Pulmonary artery endothelial cell (primary cell): Measurements from ENCODE around the gene CALCOCO2. TPM values are rescaled to one million over a fixed set of nuclear protein-coding genes. Genes with fewer than 3 reads are reported as not detected.
A peak's percentile ranks its signal among the peaks of the same experiment; 100 is the strongest.

ENCODE experiments used
- DNase-seq: peaks from one replicate; pipeline ENCODE4 v3.0.0-alpha.2; 2011; ENCODE audit warnings: low read depth, low spot score
- total RNA-seq: library from RNA; depleted of rRNA; stranded (reverse); fragments of >200 nt; gene quantifications from 2 replicates; pipeline ENCODE4 v1.2.3, GENCODE V29; 2014

Gene CALCOCO2
- total RNA-seq, 1 donor from 2014 or later: 30.4 TPM

DNA sequence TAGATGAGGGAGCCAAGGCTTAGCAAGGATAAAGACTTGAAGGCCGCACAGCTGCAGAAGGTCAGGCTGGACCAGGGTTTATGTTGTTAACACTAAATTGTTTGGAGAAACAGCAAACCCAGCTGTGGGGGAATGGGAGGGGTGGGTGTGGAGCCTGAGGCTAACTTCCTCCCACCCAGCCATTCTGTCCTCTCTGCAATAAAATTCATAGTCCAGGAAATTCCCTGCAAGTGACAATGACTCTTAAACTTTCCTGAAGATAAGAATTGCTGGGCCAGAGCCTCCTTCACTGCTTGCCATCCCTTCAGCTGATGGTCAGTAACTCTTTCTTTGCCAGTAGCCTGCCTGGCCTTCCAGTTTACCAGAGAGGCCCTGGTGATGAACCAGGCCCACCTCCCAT, 42.4 kb downstream of the CALCOCO2 start:
- DNase-seq: no peak

DNA sequence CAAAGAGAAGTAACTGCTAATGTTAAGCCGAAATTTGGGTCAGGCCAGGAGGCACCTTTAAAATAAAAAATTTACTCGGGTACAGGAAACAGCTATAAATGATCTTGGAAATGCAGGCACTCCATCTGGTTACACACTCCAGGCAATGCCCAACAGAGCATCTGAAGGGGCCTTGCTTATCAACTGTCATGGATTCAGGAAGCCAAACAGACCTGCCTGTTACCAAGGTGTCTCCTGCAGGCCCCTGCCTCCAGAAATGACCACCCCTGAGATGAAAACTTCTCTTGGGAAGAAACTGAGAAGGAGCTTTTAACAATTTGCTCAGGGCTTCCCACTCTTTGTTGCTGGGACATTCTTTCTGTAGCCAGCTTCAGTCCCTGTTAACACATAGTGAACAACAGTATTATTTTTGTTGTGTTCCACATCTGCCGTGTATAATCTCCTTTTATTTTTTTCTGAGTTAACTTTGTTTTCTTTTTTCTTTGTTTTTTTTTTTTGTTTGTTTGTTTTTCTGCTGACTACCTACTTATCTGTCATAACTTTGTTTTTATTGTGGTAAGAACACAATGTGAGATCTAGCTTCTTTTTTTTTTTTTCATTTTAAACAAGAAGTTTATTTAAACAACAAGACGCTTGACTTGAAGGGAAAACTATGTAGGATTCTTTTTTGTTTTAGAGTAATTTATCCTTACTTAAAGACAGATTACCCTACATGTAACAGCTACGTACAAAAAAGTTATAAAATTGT, 43.0 kb downstream of the CALCOCO2 start:
- no peak for DNase-seq

DNA sequence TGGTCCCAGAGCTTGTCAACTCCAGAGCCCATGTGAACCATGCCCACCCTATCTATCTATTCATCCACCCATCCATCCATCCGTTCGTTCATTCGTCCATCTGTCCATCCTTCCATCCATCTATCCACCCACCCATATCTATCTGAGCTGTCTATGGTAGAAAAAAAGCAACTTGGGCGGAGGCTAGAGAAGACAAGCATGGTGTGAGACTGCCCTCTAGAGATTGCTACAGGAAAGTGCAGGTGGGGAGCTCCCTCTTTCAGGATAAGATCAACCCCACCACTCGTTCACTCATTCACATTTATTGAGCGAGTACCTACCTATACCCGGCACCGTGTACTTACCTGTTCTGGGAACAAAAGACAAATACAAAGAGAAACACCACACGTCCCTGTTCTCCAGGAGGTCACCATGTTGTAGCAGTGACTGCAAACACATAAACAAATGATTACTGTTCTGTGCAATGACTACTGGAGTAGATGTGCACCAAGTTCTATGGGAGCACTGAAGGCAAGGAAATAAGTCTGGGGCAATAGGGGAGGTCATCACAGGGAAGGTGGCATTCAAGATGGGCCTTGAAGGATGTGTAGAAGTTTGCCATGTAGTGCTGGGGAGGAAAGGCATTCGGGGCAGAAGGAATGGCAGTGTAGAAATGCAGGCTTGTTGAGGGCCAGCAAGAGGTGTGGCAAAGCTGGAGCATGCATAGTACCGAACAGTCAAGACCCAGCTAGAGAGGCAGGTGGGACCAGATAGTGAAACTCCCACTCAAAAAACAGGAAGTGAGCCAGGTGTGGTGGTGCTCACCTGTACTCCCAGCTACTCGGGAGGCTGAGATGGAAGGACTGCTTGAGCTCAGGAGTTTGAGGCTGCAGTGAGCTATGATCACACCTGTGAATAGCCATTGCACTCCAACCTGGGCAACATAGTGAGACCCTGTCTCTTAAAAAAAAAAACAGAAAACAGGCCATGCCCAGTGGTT, 48.4 kb downstream of the CALCOCO2 start:
- DNase-seq: no peak

DNA sequence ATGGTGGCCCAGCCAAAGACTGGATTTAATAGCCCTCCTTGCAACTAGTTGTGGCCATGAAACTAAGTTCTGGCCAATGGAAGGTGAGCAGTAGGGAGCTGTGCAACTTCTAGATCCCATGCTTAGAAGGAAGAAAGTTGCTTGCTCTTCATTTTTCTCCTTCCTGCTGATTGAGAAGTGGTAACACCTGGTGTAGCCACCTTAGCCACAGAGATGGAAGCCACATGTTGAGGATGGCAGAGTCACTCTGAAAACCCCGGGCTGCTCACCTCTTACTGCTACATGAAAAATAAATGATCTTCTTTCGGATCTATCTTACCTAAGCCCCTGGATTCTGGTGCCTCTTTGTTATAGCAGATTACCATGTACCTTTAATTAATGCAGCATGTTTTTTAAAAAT, 51.4 kb downstream of the CALCOCO2 start:
- no peak for DNase-seq

DNA sequence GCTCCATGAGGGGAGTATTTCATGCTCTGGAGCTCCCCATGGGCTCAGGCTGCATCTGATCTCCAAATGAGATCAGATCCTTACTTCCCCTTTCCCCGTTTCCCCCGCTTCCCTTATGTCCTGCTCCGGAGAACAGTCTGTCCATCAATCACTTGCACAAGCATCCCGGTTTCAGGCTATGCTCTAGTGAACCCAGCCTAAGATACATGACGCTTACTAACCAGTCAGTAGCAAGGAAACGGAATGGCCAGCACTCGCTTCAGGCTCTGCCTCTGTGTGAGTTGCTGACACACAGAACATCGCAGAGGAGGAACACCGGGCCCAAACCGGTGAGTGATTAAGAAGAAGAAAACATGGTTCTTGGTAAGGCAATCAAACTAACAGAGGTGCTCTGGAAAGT, 52.3 kb downstream of the CALCOCO2 start:
- DNase-seq: no peak

DNA sequence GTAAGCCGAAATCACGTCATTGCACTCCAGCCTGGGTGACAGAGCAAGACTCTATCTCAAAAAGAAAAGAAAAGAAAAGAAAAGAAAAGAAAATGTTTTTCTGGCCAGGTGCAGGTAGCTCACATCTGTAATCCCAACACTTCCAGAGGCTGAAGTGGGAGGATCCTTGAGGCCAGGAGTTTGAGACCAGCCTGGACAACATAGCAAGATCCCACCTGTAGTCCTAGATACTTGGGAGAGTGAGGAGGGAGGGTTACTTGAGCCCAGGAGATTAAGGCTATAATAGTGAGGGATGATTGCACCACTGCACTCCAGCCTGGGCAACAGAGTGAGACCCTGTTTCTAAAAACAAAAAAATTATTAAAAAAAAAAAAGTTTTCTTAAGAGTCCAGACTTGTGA, 59.3 kb downstream of the CALCOCO2 start:
- DNase-seq: no peak

DNA sequence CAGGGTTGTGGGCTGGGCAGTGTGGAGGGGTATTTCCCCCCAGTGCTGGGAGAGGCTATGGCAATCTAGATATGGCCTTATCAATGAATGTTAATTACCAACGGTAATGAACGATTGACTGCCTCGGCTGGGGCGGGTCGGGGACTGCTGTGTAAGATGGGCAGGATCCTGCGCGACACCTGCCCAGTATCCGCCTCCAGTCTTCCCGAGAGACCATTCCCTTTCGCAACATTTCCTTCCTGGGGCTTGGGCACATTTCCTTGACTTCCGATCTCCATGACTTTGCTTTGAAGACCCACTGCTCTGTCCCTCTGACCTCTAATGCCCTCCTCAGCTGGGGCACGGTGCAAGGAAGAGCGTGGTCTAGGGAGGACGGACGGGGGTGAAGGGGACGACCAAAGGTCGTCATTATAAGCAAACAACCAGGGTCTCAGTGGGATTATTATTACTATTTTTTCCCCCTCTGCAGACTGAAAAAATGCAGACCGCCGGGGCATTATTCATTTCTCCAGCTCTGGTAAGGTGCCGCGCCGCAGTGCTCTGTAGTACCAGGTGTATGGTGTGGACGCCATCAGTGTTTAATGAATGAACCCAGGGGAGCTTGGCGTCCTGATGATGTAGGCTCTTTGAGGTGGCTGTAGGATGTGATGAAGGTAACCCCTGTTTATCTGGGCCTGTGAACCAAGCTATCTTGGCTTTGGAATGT, 62.3 kb downstream of the CALCOCO2 start:
- no peak for DNase-seq

DNA sequence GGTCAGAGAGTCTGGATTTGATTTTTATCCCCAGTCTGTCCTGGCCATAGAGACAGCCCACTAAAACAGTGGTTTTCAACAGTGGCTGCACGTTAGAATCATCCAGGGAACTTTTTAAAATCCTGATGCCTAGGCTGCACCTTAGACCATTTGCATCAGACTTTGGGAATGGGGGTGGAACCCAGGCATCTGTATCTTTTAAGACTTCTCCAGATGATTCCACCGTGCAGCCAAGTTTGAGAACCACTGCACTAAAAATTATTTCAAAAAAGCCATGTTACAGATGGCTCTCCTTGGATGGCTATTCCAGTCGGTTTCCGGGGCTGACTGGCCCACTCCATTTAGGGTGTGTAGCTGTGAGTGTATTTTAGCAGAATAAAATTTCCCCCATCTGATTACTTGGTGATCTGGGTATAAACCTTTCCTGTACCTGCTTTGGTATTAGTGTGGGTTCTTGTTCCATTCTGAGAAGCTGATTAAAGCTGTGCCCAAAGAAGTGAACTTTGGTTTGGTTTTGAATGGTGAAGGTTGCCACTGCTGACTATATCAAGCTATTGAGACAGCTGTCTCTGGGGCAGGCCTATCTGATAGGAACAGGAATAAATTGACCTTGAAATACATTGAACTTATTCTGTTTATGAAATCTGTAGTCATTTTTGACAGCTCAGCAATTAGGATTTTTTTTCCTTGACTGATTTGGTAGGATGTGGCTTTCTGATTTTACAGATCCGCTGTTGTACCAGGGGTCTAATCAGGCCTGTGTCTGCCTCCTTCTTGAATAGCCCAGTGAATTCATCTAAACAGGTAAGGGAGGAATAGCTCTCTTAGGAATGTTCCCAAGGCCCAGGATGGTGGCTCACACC, 63.0 kb downstream of the CALCOCO2 start:
- DNase-seq: no peak

DNA sequence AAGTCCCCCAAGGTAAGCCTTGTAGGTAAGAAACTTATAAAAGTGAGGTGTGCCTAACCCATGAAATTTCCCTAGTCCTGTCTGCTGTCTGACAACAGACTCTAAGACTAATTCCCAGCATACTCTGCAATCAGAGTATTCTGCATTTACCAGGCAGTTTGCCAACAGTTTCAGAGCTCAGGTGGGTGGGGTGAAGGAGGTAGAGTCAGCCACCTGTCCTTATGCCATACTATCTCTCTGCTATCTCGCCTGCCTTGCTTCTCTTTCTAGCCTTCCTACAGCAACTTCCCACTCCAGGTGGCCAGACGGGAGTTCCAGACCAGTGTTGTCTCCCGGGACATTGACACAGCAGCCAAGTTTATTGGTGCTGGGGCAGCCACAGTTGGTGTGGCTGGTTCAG, 64.1 kb downstream of the CALCOCO2 start:
- DNase-seq: no peak

DNA sequence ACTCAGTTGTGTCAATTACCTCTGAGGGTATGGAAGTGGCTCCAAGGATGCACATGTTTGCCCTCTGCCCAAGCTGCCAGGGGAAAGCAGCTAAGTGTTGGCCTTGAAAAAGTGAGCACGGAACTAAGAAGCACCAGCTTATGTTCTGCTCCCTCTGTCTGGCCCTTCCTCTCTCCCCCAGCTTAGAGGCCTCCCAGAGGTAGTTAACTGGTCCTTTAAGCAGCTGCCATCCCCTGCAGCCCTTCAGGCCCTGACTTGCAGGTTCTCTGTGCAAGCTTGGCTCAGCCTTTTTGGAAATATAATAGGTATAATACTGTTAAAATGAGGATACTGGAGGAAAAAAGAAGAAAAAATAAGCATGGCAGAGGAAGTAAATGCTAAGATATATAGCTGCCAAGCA, 70.4 kb downstream of the CALCOCO2 start:
- DNase-seq: no peak

DNA sequence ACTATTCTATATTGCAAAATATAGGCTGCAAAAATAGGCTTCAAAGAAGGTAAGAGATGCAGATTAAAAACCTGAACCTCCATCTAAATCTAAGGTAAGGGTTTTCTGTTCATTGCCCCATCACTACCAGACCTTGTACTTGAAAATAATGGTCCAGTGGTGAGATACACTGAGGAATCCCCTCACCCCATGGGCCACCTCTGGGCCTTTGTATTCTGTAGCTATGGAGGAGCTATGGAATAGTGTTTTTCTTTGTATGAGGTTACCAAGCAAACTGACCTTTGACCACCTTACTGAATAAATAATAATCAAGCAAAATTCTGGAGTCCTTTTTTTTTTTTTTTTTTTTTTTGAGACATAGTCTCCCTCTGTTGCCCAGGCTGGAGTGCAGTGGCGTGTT, 72.6 kb downstream of the CALCOCO2 start:
- no peak for DNase-seq

DNA sequence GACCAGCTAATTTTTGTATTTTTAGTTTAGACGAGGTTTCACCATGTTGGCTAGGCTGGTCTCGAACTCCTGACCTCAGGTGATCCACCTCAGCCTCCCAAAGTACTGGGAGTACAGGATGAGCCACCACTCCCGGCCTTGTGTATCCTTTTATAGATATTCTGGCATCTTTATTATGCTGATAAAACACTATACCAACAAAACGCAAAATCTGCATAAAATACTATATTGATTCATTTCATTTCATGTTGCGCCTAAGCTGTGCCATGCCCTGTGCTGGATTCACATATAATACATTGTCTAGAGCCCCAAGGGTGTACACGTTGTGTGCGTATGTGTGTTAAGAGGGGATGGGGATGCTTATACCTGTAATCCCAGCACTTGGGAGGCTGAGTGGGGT, 73.6 kb downstream of the CALCOCO2 start:
- DNase-seq: no peak

DNA sequence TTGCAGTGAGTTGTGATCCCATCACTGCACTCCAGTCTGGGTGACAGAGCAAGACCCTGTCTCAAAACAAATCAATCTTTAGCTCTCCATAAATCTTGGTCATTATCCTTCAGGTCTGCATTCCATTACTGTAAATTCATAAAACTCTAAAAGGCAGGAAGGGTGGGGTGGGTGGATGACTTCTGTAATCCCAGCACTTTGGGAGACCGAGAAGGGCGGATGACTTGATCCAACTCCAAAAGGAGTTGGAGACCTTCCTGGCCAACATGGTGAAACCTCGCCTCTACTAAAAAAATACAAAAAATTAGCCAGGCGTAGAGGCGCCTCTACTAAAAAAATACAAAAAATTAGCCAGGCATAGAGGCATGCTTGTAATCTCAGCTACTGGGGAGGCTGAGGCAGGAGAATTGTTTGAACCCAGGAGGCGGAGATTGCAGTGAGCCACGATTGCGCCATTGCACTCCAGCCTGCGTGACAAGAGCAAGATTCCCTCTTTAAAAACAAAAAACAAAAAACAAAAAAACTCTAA, 75.2 kb downstream of the CALCOCO2 start:
- DNase-seq: no peak

DNA sequence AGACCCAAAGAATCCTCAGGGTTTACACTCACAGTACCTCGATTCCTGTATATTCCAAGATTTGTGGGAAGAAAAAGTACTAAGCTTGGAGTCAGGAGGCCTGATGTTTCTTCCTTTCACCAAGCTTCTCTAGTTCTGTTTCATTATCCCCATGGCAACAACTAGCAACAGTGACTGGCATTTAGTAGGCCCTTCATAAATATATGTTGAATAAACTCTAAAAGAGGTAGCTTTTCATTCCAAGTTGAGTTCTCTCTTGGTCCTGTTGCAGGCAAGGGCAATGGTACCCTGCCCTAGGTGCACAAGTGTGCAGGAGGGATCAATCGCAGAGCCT, 76.8 kb downstream of the CALCOCO2 start:
- peak; percentile 41 for DNase-seq

DNA sequence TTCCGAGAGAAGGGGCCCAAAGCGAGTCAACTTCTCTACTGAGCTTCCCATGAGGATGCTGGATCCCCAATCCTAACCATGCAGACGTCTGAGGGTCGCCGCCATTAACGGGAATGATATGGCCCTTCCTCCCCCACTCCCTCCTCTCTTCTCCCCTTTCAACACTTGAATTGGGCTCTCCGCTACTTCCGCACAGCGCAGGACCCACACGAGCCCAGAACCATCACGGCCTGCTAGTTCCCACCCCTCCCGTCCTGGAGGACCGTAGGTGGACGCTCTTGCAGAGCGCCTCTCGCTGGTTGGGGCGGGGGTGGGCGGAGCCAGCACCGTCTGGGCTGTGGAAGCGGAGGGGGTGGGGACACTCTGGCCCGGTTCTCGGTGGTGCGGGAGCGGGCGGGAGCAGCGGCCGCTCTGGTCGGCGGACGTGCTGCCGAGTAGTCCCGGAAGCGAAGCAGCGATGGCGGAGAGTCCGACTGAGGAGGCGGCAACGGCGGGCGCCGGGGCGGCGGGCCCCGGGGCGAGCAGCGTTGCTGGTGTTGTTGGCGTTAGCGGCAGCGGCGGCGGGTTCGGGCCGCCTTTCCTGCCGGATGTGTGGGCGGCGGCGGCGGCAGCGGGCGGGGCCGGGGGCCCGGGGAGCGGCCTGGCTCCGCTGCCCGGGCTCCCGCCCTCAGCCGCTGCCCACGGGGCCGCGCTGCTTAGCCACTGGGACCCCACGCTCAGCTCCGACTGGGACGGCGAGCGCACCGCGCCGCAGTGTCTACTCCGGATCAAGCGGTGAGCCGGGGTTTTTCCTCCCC, 77.4 kb downstream of the CALCOCO2 start, which contains the start of gene UBE2Z:
Gene UBE2Z, plus strand, starts transcription at position 361 of the 797 bp plus-strand sequence. Its CDS starts 97 bp downstream, at position 458.
- peak; percentile 85 for DNase-seq

DNA sequence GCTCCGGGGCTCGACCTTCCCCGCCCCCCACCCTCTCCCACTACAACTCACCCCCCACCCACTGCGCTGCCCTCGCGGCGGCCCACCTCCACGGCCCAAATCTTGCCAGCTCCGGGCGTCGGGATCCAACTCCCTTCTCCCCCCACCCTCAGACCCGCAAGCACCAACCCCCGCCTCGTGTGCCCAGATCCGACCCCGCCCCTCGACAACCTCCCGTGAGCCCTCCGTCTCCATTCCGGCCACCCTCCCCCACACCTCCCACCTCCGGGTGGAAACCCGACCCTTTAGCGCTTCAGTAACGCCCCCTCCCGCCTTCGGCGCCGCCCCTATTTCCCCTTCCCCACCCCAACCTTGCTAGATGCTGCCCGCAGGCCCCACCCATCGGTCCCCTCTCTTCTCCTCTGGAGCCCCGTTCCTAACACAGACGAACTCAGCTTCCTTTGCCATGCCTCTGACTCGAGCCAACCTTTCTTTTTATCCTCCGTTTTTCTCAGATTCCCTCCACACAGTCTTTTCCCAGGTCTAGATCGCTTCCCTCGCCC, 78.1 kb downstream of the CALCOCO2 start:
- DNase-seq: peak; percentile 54

DNA sequence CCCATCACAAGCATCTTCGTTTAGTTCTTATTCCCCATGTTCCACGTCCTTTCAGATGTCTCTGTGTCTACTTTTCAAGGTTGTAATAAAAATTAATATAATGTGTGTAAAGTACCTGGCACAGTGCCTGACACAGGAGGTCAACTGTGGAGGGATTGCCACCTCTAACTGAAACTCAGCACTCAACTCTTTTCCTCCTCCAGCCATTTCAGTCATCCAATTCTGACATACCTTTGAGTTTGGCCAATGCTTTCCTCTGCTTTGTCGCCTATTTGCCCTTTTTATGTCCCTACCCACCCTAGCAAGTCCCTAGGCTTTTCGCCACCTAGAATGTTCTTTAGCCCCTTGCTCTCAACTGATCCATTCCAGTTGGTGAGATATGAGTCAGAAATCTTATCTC, 78.9 kb downstream of the CALCOCO2 start:
- DNase-seq: no peak

DNA sequence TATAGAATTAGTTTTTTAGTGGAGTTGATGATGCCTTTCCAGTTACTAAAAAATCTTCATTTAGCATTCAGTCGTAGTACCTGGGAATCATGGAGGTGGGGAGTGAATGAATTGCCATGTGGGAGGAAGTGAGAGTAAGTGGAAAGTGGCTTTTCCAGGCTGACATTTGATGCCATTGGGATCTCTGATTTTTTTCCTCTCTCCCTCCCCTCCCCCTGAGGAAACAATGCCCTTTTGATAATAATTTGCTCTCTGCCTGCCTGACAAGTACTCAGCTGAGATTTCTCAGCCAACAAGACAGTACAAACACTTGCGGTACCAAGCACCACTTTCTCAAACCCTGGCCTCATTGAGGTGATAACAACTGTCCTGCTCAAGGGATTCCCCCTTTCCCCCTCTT, 79.5 kb downstream of the CALCOCO2 start:
- no peak for DNase-seq

DNA sequence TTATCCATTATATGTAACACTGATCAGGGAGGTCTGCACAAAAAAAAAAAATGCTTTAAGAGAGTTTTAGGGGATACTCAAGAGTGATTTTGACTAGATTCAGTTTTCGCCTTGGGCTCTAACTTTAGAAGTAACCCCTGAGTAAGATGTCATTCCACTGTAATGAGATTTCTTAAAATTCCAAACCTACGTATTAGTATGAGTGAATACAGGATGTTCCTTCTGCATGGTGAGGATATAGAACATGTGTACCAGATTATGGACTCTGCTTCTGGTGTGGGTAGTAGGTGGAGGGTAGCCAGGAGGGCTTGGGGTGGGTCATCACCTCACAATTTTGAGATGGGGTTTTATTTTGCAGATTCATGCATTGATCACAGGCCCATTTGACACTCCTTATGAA, 81.6 kb downstream of the CALCOCO2 start:
- no peak for DNase-seq
